VCaP (cell line): ENCODE data around the gene DNAAF2.
A peak's percentile ranks its signal among the peaks of the same experiment; 100 is the strongest.

ENCODE experiments used
- H3K27ac ChIP-seq: fragments of 450-650 bp; 2 replicates; pipeline ENCODE4 v1.5.1; 2017
- TF ChIP-seq, protein P1 (sequence below): fragments of 450-650 bp; conservative IDR thresholded peaks from 2 replicates; pipeline ENCODE4 v1.5.1; 2017; ENCODE audit warnings: mild to moderate bottlenecking, moderate library complexity

The DNAAF2 gene

DNA sequence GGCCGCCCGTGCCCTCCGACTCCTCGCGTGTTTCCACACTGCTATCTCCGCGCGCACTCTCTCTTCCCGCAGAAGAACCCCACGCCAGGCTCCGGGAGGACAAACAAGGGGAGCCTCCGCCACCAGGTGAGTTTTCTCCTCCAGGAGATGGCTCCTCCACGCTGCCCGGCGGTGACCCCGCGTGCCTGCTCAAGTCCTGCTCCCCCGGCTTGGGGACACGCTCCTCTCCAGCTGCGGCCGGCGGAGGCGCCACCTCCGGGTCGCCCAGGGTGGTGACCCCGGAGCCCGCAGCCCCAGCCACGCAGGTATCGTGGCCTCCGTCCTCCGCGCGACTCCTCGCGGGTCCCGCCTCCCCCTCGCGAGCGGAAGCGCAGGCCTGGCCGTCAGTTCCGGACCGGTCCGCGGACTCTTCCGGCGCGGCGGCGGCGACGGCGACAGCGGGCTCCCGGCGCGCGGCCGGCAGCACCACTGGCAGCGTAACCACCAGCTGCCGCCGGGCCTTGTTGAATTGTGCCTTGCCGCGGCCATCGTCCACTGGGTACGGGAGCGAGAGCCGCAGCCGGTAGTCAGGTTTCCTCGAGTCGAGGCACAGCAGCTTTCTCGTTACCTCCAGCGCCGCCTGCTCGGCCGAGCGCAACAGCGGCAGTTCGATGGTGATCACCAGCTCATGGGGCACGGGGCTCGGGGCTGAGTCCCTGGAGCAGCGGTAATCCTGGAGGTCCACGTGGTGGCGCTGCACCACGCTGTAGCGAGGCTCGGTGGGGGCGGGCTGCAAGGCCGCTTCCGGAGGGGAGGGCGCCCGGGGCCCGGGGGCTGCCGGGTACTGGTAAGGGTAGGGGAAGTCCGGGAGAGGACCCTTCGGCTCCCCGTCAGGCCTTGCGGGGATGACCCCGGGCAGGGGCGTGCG lies 1.2 kb downstream of the DNAAF2 start:
- peak overlapping the region; percentile 95 for H3K27ac ChIP-seq
- TF ChIP-seq, protein P1, sequence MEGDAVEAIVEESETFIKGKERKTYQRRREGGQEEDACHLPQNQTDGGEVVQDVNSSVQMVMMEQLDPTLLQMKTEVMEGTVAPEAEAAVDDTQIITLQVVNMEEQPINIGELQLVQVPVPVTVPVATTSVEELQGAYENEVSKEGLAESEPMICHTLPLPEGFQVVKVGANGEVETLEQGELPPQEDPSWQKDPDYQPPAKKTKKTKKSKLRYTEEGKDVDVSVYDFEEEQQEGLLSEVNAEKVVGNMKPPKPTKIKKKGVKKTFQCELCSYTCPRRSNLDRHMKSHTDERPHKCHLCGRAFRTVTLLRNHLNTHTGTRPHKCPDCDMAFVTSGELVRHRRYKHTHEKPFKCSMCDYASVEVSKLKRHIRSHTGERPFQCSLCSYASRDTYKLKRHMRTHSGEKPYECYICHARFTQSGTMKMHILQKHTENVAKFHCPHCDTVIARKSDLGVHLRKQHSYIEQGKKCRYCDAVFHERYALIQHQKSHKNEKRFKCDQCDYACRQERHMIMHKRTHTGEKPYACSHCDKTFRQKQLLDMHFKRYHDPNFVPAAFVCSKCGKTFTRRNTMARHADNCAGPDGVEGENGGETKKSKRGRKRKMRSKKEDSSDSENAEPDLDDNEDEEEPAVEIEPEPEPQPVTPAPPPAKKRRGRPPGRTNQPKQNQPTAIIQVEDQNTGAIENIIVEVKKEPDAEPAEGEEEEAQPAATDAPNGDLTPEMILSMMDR: peak; percentile 92

DNA sequence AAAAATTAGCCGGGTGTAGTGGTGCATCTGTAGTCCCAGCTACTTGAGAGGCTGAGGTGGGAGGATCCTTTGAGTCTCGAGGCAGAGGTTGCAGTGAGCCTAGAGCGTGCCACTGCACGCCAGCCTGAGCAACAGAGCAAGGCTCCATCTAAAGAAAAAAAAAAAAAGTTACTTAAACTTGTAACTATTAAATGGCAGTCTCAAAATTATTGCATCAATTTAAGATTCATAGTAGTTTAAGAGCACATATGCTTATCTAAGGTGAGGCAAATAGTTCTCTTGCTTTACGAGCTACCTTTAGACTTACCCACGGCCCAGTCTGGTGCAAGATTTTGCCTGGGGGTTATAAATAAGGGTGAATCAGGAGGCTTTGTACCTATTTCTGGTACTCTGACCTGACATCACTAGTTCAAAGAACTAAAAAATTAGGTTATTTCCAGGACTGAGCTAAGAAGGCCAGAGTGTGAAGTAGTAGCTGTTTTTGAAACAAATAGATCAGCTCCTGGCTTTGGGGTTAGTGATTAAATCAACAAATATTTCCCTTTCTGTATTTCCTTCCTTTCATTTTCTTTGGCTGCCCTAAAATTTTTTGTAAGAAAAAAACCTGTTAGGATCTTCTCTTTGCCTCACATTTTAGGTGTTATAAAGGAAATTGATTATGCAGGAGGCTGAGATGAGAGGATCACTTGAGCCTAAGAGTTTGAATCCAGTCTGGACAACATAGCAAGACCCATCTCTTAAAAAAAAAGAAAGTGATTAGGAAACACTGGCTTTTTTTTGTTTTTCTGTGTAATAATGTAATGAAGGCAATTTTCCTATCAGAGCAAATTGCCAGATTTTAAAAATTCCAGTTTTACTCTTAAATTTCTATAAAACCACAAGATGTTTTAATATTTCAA lies 10.9 kb downstream of the DNAAF2 start:
- TF ChIP-seq, protein P1: no peak
- peak overlapping the region; percentile 48 for H3K27ac ChIP-seq

DNA sequence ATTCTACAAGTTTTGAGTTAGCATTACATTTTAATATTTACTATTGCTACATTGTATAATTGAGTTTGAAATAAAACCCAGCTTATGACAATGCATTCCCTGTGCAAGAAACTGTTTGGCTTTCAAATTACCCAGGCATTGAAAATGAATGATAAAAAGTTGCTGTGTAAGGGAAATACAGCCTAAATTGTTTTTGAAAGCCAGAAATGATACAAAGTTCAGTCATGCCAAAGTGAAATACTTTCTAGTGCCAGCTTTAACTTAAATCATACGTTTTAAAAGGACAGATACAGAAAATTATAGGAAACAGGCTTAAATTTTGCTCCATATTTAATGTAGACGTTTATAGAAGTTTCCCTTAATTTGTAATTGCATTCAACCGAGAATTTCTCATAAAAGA lies 11.7 kb downstream of the DNAAF2 start:
- TF ChIP-seq, protein P1: no peak
- peak overlapping the region; percentile 48 for H3K27ac ChIP-seq

DNA sequence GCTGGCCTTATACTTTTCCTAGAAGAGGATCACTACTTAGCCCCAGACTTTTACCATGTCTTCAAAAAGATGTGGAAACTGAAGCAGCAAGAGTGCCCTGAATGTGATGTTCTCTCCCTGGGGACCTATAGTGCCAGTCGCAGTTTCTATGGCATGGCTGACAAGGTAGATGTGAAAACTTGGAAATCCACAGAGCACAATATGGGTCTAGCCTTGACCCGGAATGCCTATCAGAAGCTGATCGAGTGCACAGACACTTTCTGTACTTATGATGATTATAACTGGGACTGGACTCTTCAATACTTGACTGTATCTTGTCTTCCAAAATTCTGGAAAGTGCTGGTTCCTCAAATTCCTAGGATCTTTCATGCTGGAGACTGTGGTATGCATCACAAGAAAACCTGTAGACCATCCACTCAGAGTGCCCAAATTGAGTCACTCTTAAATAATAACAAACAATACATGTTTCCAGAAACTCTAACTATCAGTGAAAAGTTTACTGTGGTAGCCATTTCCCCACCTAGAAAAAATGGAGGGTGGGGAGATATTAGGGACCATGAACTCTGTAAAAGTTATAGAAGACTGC lies 12.9 kb downstream of the DNAAF2 start:
- peak overlapping the region; percentile 94 for H3K27ac ChIP-seq
- TF ChIP-seq, protein P1: no peak

DNA sequence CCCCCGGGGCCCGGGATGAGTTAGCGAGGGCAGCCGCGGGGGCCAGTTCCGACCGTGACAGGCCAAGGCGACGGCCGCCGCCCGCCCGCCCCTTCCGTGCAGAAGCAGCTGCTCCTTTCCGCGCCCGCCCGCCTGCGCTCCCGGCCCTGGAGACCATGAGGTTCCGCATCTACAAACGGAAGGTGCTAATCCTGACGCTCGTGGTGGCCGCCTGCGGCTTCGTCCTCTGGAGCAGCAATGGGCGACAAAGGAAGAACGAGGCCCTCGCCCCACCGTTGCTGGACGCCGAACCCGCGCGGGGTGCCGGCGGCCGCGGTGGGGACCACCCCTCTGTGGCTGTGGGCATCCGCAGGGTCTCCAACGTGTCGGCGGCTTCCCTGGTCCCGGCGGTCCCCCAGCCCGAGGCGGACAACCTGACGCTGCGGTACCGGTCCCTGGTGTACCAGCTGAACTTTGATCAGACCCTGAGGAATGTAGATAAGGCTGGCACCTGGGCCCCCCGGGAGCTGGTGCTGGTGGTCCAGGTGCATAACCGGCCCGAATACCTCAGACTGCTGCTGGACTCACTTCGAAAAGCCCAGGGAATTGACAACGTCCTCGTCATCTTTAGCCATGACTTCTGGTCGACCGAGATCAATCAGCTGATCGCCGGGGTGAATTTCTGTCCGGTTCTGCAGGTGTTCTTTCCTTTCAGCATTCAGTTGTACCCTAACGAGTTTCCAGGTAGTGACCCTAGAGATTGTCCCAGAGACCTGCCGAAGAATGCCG lies 13.7 kb downstream of the DNAAF2 start:
- TF ChIP-seq, protein P1: no peak
- H3K27ac ChIP-seq: peak overlapping the region; percentile 94

DNA sequence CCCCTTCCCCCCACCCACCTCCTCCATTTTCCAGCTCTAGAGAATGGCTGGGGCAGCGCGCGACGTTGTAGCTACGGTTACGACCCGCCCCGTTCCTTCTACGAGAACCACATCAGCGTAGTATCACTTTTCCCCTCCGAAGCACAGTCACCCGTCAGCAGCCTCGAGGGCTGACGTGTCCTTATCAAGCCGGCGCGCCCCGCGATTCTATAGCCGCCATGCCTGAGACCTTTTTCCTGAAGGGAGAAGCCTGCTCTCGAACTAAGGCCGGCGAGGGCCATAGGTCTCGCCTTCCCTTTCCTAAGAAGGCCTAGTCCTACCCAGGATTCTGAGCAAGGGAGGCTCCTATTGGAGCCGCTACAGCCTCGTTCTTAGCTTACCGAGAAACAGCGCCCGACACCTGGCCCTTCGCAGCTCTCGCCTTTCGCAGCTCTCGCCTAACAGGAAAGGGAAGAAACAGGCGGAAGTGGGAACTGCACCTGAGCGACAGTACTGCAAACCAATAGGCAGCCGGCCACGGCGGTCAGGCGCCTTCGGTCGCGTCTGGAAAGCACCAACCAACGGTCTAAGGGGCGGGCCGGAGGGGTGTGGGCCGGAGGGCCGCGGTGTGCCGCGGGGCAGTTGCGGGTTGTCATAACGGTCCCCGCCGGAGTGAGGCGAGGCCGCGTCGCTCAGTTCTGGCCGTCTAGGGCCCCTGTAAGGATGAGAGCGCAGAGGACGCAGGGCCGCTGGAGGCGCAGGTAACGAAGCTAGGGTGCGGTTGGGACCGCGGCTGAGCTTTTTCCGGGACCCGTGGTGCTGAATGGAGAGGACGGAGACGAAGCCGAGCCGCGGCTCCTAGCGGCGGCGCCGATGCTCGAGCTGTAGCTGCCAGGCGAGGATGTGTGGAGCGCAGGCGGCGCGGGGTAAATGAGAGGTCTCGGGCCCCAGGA lies 14.6 kb downstream of the DNAAF2 start, which contains the start of the genes MGAT2 and RPL36AL:
Gene MGAT2 (plus strand): TSS at position 618 of the 932 bp plus-strand sequence. CDS start 470 bp downstream, outside the sequence.
Gene RPL36AL (minus strand): TSS at position 445 of the 932 bp plus-strand sequence. CDS start 1,522 bp downstream, outside the sequence.
- TF ChIP-seq, protein P1: no peak; the same call in 1 of the 2 replicates
- H3K27ac ChIP-seq: peak within 1 kb of the TSS; percentile 94
